CD8-positive, alpha-beta memory T cell (primary cell): ENCODE data around the gene NRIP2. TPM values are rescaled to one million over a fixed set of nuclear protein-coding genes. Genes with fewer than 3 reads are reported as not detected.

Experiments used
- CTCF ChIA-PET: fragments of 350-600 bp; sonication (Branson Sonifier 250); formaldehyde crosslinking; loops from one replicate; lab custom pipeline; 2021; ENCODE audit warnings: antibody characterized with exemption; lab: Charles Lee
- POLR2A ChIA-PET: fragments of 350-600 bp; sonication (Branson Sonifier 250); formaldehyde crosslinking; loops from one replicate; lab custom pipeline; 2021; ENCODE audit warnings: antibody characterized with exemption; lab: Charles Lee
- DNase-seq, 5 donors: peaks; one replicate each; pipeline versions ENCODE4 v3.0.0 to v3.0.0-alpha.2; 2020 to 2022; ENCODE audit warnings: mixed read lengths in 1 of 5
- H3K27ac ChIP-seq: one replicate; pipeline ENCODE4 v1.7.0; 2013; ENCODE audit warnings: low read depth, mild to moderate bottlenecking, low read length, moderate library complexity
- H3K27me3 ChIP-seq: 2 replicates; pipeline ENCODE4 v1.7.0; 2013; ENCODE audit warnings: low read length, mild to moderate bottlenecking; ENCODE audit not compliant: insufficient read depth, poor library complexity, severe bottlenecking
- H3K36me3 ChIP-seq: 2 replicates; pipeline ENCODE4 v1.7.0; 2013; ENCODE audit warnings: mild to moderate bottlenecking, low read length, moderate library complexity; ENCODE audit not compliant: insufficient read depth
- H3K4me1 ChIP-seq: 2 replicates; pipeline ENCODE4 v1.7.0; 2013; ENCODE audit warnings: mild to moderate bottlenecking, low read length, moderate library complexity; ENCODE audit not compliant: insufficient read depth
- H3K4me3 ChIP-seq: 2 replicates; pipeline ENCODE4 v1.7.0; 2013; ENCODE audit warnings: mild to moderate bottlenecking, low read length
- H3K9me3 ChIP-seq: 2 replicates; pipeline ENCODE4 v1.7.0; 2013; ENCODE audit warnings: mild to moderate bottlenecking, low read length
- H3K27ac Mint-ChIP-seq, 8 donors: one replicate each; pipeline ENCODE4 v1.8.0; 2020 to 2021; ENCODE audit warnings: mixed read lengths in 8 of 8, mild to moderate bottlenecking in 6 of 8, inconsistent platforms in 3 of 8, moderate library complexity in 3 of 8
- H3K27me3 Mint-ChIP-seq, 2 donors: one replicate each; pipeline ENCODE4 v1.8.0; 2020 to 2021; ENCODE audit warnings: mixed read lengths in 2 of 2, mild to moderate bottlenecking in 1 of 2, moderate library complexity in 1 of 2
- H3K36me3 Mint-ChIP-seq, 3 donors: one replicate each; pipeline ENCODE4 v1.8.0; 2020 to 2021; ENCODE audit warnings: mixed read lengths in 3 of 3, inconsistent platforms in 1 of 3, mild to moderate bottlenecking in 1 of 3
- H3K4me1 Mint-ChIP-seq, 3 donors: one replicate each; pipeline ENCODE4 v1.8.0; 2020 to 2021; ENCODE audit warnings: mixed read lengths in 3 of 3, inconsistent platforms in 1 of 3, mild to moderate bottlenecking in 1 of 3
- H3K4me3 Mint-ChIP-seq, 7 donors: one replicate each; pipeline ENCODE4 v1.8.0; 2020 to 2021; ENCODE audit warnings: mixed read lengths in 7 of 7, mild to moderate bottlenecking in 6 of 7, moderate library complexity in 4 of 7, inconsistent platforms in 2 of 7
- H3K9me3 Mint-ChIP-seq, 5 donors: one replicate each; pipeline ENCODE4 v1.8.0; 2020 to 2022; ENCODE audit warnings: mixed read lengths in 5 of 5, mild to moderate bottlenecking in 3 of 5, moderate library complexity in 2 of 5, inconsistent platforms in 1 of 5
- polyA plus RNA-seq: library from polyadenylated mRNA; unstranded; fragments of 300-500 nt; fragmentation: Illumina TruSeq; gene quantifications from one replicate; pipeline ENCODE4 v1.2.3, GENCODE V29; 2021
- total RNA-seq, 2 experiments: library from RNA; stranded (reverse); gene quantifications; one replicate each; pipeline ENCODE4 v1.2.3, GENCODE V29; 2021

Gene NRIP2
- total and polyA plus RNA-seq, 3 experiments from 2014 or later, result 0.82 TPM; not detected in 2

- H3K27me3 Mint-ChIP-seq, result no peaks in the 10 kb centered on the region
- no peak overlapping the region for H3K4me3 Mint-ChIP-seq
- no peak overlapping the region for H3K4me3 ChIP-seq
- H3K27ac Mint-ChIP-seq, result peak overlapping the region in 2 of 8 donors; percentile 36 to 77
- H3K27ac ChIP-seq, result no peak overlapping the region
- POLR2A ChIA-PET, result no interaction called here
- peaks cover 0 to 1% (median 0%) of the 10 kb centered on the region in 3 donors for H3K4me1 Mint-ChIP-seq
- H3K9me3 ChIP-seq, result no peaks in the 10 kb centered on the region
- peaks cover 36% of the 10 kb centered on the region for H3K36me3 ChIP-seq
- H3K9me3 Mint-ChIP-seq, result no peaks in the 10 kb centered on the region
- peaks cover 0 to 76% (median 19%) of the 10 kb centered on the region in 3 donors for H3K36me3 Mint-ChIP-seq
- no peaks in the 10 kb centered on the region for H3K27me3 ChIP-seq
- no peak for DNase-seq
- CTCF ChIA-PET, result no interaction called here
- H3K4me1 ChIP-seq, result no peaks in the 10 kb centered on the region
Measured at GRCh38 chr12:2803635-2804392, 31.0 kb downstream of the NRIP2 start.

- Histone ChIP-seq H3K27ac (no peak overlapping the region), H3K36me3 (peaks cover 53% of the 10 kb centered on the region), H3K9me3 (no peaks in the 10 kb centered on the region), H3K4me1 (peaks cover 18% of the 10 kb centered on the region), H3K27me3 (no peaks in the 10 kb centered on the region), H3K4me3 (no peak overlapping the region)
- Mint-ChIP-seq H3K4me3 (no peak overlapping the region), H3K27ac (peak overlapping the region in 1 of 8 donors; percentile 29), H3K4me1 (peaks cover 11 to 21% (median 14%) of the 10 kb centered on the region in 3 donors), H3K36me3 (peaks cover 0 to 91% (median 21%) of the 10 kb centered on the region in 3 donors), H3K9me3 (no peaks in the 10 kb centered on the region), H3K27me3 (no peaks in the 10 kb centered on the region)
- POLR2A ChIA-PET, result no interaction called here
- CTCF ChIA-PET, result interaction anchor here (1.5 kb wide), 1 partner anchor 17 kb away, joined by 3 read pairs; no protein-coding TSS in a partner anchor
- DNase-seq, result no peak
Measured at GRCh38 chr12:2801044-2801783, 33.6 kb downstream of the NRIP2 start.

GRCh38 chr12:2800046-2800570, 34.7 kb downstream of the NRIP2 start:
- Histone ChIP-seq H3K27ac (no peak overlapping the region), H3K36me3 (peaks cover 53% of the 10 kb centered on the region), H3K4me3 (no peak overlapping the region), H3K9me3 (no peaks in the 10 kb centered on the region), H3K4me1 (peaks cover 21% of the 10 kb centered on the region), H3K27me3 (no peaks in the 10 kb centered on the region)
- Mint-ChIP-seq H3K36me3 (peaks cover 0 to 85% (median 21%) of the 10 kb centered on the region in 3 donors), H3K27me3 (no peaks in the 10 kb centered on the region), H3K9me3 (no peaks in the 10 kb centered on the region), H3K27ac (peak overlapping the region in 2 of 8 donors; percentile 32 to 42), H3K4me1 (peaks cover 14 to 24% (median 17%) of the 10 kb centered on the region in 3 donors), H3K4me3 (peak overlapping the region in 1 of 7 donors; percentile 12)
- ChIA-PET CTCF (no interaction called here), POLR2A (no interaction called here)
- no peak for DNase-seq

- H3K36me3 Mint-ChIP-seq, result peaks cover 0 to 66% (median 14%) of the 10 kb centered on the region in 3 donors
- Histone ChIP-seq H3K36me3 (peaks cover 53% of the 10 kb centered on the region), H3K9me3 (no peaks in the 10 kb centered on the region), H3K4me3 (no peak overlapping the region), H3K4me1 (peaks cover 21% of the 10 kb centered on the region), H3K27me3 (no peaks in the 10 kb centered on the region), H3K27ac (no peak overlapping the region)
- no peaks in the 10 kb centered on the region for H3K9me3 Mint-ChIP-seq
- H3K4me1 Mint-ChIP-seq, result peaks cover 14 to 24% (median 21%) of the 10 kb centered on the region in 3 donors
- POLR2A ChIA-PET, result no interaction called here
- H3K4me3 Mint-ChIP-seq, result peak overlapping the region in 5 of 7 donors; percentile 74 to 98 (median 91)
- H3K27ac Mint-ChIP-seq, result peak overlapping the region in 2 of 8 donors; percentile 47 to 87
- no peak for DNase-seq
- CTCF ChIA-PET, result no interaction called here
- H3K27me3 Mint-ChIP-seq, result no peaks in the 10 kb centered on the region
Measured at GRCh38 chr12:2797721-2798418, 37.0 kb downstream of the NRIP2 start.

GRCh38 chr12:2796187-2796666, 38.6 kb downstream of the NRIP2 start:
- H3K36me3 Mint-ChIP-seq, result peaks cover 0 to 50% (median 14%) of the 10 kb centered on the region in 3 donors
- H3K9me3 Mint-ChIP-seq, result no peaks in the 10 kb centered on the region
- CTCF ChIA-PET, result interaction anchor here (0.9 to 3.2 kb wide), 5 partner anchors 12 to 105 kb away, joined by 3 to 15 read pairs (median 4); partner anchors contain the start of gene ITFG2
- H3K4me3 ChIP-seq, result peak overlapping the region; percentile 52
- no peaks in the 10 kb centered on the region for H3K27me3 ChIP-seq
- H3K27ac ChIP-seq, result peak overlapping the region; percentile 18
- H3K27ac Mint-ChIP-seq, result peak overlapping the region; percentile 66 to 97 (median 88)
- H3K4me1 Mint-ChIP-seq, result peaks cover 14 to 24% (median 21%) of the 10 kb centered on the region in 3 donors
- H3K36me3 ChIP-seq, result peaks cover 41% of the 10 kb centered on the region
- peak overlapping the region; percentile 87 to 98 (median 91) for H3K4me3 Mint-ChIP-seq
- POLR2A ChIA-PET, result interaction anchor here (0.5 to 3.0 kb wide), 4 partner anchors 16 to 105 kb away, joined by 3 to 22 read pairs (median 12); partner anchors contain the start of gene ITFG2
- no peak for DNase-seq
- peaks cover 21% of the 10 kb centered on the region for H3K4me1 ChIP-seq
- H3K9me3 ChIP-seq, result no peaks in the 10 kb centered on the region
- no peaks in the 10 kb centered on the region for H3K27me3 Mint-ChIP-seq

GRCh38 chr12:2795291-2796186, 39.3 kb downstream of the NRIP2 start:
- H3K27ac ChIP-seq, result peak overlapping the region; percentile 18
- POLR2A ChIA-PET, result interaction anchor here (0.5 to 3.0 kb wide), 5 partner anchors 17 to 104 kb away, joined by 3 to 22 read pairs (median 6); partner anchors contain the start of gene ITFG2
- peaks cover 21% of the 10 kb centered on the region for H3K4me1 ChIP-seq
- H3K36me3 ChIP-seq, result peaks cover 34% of the 10 kb centered on the region
- H3K4me3 Mint-ChIP-seq, result peak overlapping the region; percentile 87 to 99 (median 91)
- no peaks in the 10 kb centered on the region for H3K27me3 Mint-ChIP-seq
- DNase-seq, result peak; percentile 67 to 80 (median 70)
- no peaks in the 10 kb centered on the region for H3K27me3 ChIP-seq
- H3K27ac Mint-ChIP-seq, result peak overlapping the region; percentile 66 to 97 (median 88)
- peaks cover 0 to 43% (median 14%) of the 10 kb centered on the region in 3 donors for H3K36me3 Mint-ChIP-seq
- no peaks in the 10 kb centered on the region for H3K9me3 ChIP-seq
- H3K4me3 ChIP-seq, result peak overlapping the region; percentile 52
- no peaks in the 10 kb centered on the region for H3K9me3 Mint-ChIP-seq
- CTCF ChIA-PET, result interaction anchor here (0.9 to 3.2 kb wide), 5 partner anchors 11 to 105 kb away, joined by 3 to 15 read pairs (median 4); partner anchors contain the start of gene ITFG2
- H3K4me1 Mint-ChIP-seq, result peaks cover 14 to 24% (median 21%) of the 10 kb centered on the region in 3 donors
